Gastrocnemius medialis (tissue), 4 donors: ENCODE measurements around the gene RAB4B. TPM values are rescaled to one million over a fixed set of nuclear protein-coding genes. Genes with fewer than 3 reads are reported as not detected.
"Not testable (repeated sequence)": the region's sequence is repeated elsewhere in the genome, so short reads cannot be mapped to it uniquely, and the experiment has no call there.

Source experiments
- ATAC-seq, 2 donors: fragments of 150-250 bp; one replicate each; pipeline ENCODE4 v1.9.1; 2016
- DNase-seq, 2 donors: peaks; one replicate each; pipeline ENCODE4 v3.0.0-alpha.2; 2019
- H3K27ac ChIP-seq, 4 donors: fragments of 200-600 bp; sonication (generic); 1 replicate in 1 of 4; 2 replicates in 3 of 4; pipeline ENCODE4 v1.5.1; 2016 to 2018; ENCODE audit warnings: mild to moderate bottlenecking in 2 of 4, moderate library complexity in 1 of 4
- H3K27me3 ChIP-seq, 3 donors: fragments of 200-600 bp; sonication (generic) in 2 of 3; 1 replicate in 1 of 3; 2 replicates in 2 of 3; pipeline versions ENCODE4 v1.5.1 to v1.6.0; 2016 to 2019; ENCODE audit warnings: mild to moderate bottlenecking in 1 of 3, moderate library complexity in 1 of 3
- H3K36me3 ChIP-seq, 2 donors: fragments of 200-600 bp; sonication (generic) in 1 of 2; one replicate each; pipeline ENCODE4 v1.5.1; 2017 to 2018
- H3K4me1 ChIP-seq, 2 donors: fragments of 200-600 bp; sonication (generic) in 1 of 2; one replicate each; pipeline ENCODE4 v1.5.1; 2016 to 2017; ENCODE audit warnings: mild to moderate bottlenecking in 2 of 2
- H3K4me3 ChIP-seq, 4 donors: fragments of 200-600 bp; sonication (generic) in 3 of 4; 1 replicate in 1 of 4; 2 replicates in 3 of 4; pipeline ENCODE4 v1.5.1; 2016 to 2019; ENCODE audit warnings: mild to moderate bottlenecking in 2 of 4
- H3K9me3 ChIP-seq, 3 donors: fragments of 200-600 bp; sonication (generic) in 2 of 3; 1 replicate in 1 of 3; 2 replicates in 2 of 3; pipeline ENCODE4 v1.5.1; 2016 to 2019
- POLR2A ChIP-seq, 2 donors: fragments of 450-650 bp; IDR thresholded peaks; one replicate each; pipeline ENCODE4 v1.6.1; 2017; ENCODE audit warnings: antibody characterized with exemption in 2 of 2, mild to moderate bottlenecking in 2 of 2, moderate library complexity in 2 of 2
- in situ Hi-C, 4 donors: fragments of 200-750 bp; cut with MboI; loops; one replicate each; pipeline versions ENCODE4 v1.15.0 to v1.8.0; 2017; ENCODE audit warnings: low sequenced_read_pairs in 4 of 4
- intact Hi-C: fragments of 100-400 bp; cut with DNase I; formaldehyde crosslinking; loops from one replicate; pipeline ENCODE4 v1.15.1; 2023; ENCODE audit warnings: low total_unique reads
- total RNA-seq, 4 donors: library from RNA; depleted of rRNA; stranded (reverse); fragments of >200 nt; gene quantifications; one replicate each; pipeline versions ENCODE4 v1.1.0 to v1.2.3, GENCODE V29; 2016
- TF ChIP-seq, protein P1 (sequence below), 5 experiments: fragments of 450-650 bp in 3 of 5; fragments of 200-600 bp in 2 of 5; sonication (generic) in 2 of 5; IDR thresholded peaks in 4 of 5; conservative IDR thresholded peaks in 1 of 5; 1 replicate in 4 of 5; 2 replicates in 1 of 5; pipeline ENCODE4 v1.5.1; 2016 to 2019; ENCODE audit warnings: antibody characterized with exemption in 5 of 5, mild to moderate bottlenecking in 3 of 5, moderate library complexity in 3 of 5

RAB4B gene
- total RNA-seq, 4 donors from 2014 or later = 14.9 to 27.2 (median 19.7) TPM

DNA sequence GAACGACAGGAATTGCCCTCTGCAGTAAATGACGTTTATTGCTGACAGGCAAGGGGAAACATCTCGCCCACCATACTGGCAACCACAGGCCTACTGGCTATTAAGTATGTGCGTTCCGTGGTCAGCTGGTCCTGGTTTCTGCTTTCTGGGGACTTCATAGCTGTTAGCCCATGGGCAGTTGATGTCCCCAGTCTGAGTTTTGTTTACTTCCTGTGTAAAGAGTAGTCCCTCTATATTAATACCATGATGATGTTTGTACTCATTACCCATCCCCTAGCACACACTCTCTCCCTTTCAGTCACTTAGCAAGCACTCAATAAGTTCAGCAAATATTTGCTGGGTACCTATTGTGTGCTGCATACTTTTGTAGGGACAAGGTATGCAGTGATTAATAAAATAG is 9.2 kb upstream of the RAB4B start:
- intact Hi-C loops = no loop called here
- in situ Hi-C loops = no loop called here
- H3K4me1 ChIP-seq = no peaks in the 10 kb centered on the region
- no peaks in the 10 kb centered on the region for H3K27me3 ChIP-seq
- H3K27ac ChIP-seq = no peak overlapping the region
- no peak overlapping the region for H3K4me3 ChIP-seq
- no peak for TF ChIP-seq POLR2A (IDR thresholded peaks at IDR 0.05)
- TF ChIP-seq, protein P1, sequence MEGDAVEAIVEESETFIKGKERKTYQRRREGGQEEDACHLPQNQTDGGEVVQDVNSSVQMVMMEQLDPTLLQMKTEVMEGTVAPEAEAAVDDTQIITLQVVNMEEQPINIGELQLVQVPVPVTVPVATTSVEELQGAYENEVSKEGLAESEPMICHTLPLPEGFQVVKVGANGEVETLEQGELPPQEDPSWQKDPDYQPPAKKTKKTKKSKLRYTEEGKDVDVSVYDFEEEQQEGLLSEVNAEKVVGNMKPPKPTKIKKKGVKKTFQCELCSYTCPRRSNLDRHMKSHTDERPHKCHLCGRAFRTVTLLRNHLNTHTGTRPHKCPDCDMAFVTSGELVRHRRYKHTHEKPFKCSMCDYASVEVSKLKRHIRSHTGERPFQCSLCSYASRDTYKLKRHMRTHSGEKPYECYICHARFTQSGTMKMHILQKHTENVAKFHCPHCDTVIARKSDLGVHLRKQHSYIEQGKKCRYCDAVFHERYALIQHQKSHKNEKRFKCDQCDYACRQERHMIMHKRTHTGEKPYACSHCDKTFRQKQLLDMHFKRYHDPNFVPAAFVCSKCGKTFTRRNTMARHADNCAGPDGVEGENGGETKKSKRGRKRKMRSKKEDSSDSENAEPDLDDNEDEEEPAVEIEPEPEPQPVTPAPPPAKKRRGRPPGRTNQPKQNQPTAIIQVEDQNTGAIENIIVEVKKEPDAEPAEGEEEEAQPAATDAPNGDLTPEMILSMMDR (IDR thresholded peaks at IDR 0.05 in 4 of 5, conservative IDR thresholded peaks at IDR 0.05 in 1 of 5) = no peak
- peaks cover 0 to 28% of the 10 kb centered on the region in 2 donors for H3K36me3 ChIP-seq
- ATAC-seq = no peak
- no peak for DNase-seq
- no peaks in the 10 kb centered on the region for H3K9me3 ChIP-seq

DNA sequence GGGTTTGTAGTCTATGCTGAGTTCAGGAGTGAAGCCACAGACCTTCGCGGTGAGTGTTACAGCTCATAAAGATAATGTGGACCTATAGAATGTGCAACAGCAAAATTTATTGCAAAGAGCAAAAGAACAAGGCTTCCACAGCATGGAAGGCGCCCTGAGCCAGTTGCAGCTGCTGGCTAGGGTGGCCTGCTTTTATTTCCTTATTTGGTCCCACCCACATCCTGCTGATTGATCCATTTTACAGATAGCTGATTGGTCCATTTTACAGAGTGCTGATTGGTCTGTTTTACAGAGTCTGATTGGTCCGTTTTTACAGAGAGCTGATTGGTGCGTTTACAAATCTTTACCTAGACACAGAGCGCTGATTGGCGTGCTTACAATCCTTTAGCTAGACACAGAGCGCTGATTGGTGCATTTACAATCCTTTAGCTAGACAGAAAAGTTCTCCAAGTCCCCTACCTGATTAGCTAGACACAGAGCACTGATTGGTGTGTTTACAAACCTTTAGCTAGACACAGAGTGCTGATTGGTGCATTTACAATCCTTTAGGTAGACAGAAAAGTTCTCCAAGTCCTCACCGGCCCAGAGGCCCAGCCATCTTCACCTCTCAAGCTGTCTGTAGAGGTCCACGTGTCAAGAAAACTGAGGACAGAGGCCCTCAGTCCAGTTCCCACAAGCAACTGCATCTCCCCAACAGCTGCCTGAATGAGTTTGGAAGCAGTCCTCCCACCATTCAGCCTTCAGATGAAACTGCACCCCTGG is 6.8 kb upstream of the RAB4B start:
- intact Hi-C loops, H3K36me3 ChIP-seq, H3K4me3 ChIP-seq, in situ Hi-C loops, H3K27ac ChIP-seq, H3K27me3 ChIP-seq, DNase-seq, ATAC-seq, H3K9me3 ChIP-seq, H3K4me1 ChIP-seq: not testable (repeated sequence)

DNA sequence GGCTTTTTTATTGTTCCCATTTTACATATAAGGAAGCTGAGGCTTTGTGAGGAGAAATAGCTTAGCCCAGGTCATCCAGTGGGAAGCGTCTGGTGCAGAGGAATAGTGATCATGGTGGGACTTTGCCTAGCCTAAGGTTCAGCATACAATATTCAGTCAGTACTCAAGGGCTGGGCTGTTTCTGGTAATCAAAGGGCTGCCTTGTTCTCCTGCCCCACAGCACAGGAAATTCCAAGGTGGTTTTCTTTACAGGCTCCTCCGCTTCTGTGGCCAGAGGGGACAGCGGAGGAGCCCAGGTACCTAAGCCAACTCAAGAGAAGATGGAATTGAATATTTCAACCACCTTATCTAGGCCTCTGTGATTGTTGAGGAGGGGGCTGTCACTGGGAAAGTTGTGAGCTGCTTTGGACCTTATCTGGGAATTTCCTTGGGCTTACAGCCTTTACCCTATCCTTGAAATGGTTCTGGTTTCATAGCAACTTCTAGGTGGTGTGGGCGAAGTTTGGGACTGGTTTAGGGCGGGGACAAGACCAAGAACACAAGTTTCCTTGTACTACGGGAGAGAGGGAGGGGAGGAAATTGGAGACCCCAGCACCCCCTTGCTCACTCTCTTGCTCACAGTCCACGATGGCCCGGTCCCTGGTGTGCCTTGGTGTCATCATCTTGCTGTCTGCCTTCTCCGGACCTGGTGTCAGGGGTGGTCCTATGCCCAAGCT is 3.0 kb upstream of the RAB4B start, which contains the start of gene MIA:
Gene MIA (plus strand): TSS at position 606 of the 716 bp plus-strand sequence. CDS start 22 bp downstream, at position 628.
- in situ Hi-C loops (no loop called here), intact Hi-C loops (no loop called here)
- Histone ChIP-seq H3K36me3 (no peaks in the 10 kb centered on the region), H3K9me3 (no peaks in the 10 kb centered on the region), H3K4me1 (peaks cover 7 to 14% of the 10 kb centered on the region in 2 donors), H3K27ac (no peak within 1 kb of the TSS), H3K27me3 (no peaks in the 10 kb centered on the region), H3K4me3 (no peak within 1 kb of the TSS)
- DNase-seq = no peak
- no peak for TF ChIP-seq POLR2A (IDR thresholded peaks at IDR 0.05)
- TF ChIP-seq, protein P1 (IDR thresholded peaks at IDR 0.05 in 4 of 5, conservative IDR thresholded peaks at IDR 0.05 in 1 of 5) = no peak
- ATAC-seq = no peak

DNA sequence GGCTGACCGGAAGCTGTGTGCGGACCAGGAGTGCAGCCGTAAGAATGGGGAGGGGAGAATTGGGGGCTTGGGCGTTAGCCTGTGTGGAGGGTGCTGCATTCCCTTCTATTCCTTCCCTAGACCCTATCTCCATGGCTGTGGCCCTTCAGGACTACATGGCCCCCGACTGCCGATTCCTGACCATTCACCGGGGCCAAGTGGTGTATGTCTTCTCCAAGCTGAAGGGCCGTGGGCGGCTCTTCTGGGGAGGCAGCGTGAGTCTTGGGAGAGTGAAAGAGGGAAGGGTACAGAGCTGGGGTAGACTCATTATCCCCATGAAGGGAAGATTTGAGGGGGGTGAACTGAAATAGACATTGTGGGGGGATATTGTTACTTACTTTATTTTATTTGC is 2.4 kb upstream of the RAB4B start:
- in situ Hi-C loops (no loop called here), intact Hi-C loops (no loop called here)
- ATAC-seq (no peak), DNase-seq (no peak)
- Histone ChIP-seq H3K36me3 (no peaks in the 10 kb centered on the region), H3K9me3 (no peaks in the 10 kb centered on the region), H3K27ac (no peak overlapping the region), H3K4me3 (no peak overlapping the region), H3K27me3 (no peaks in the 10 kb centered on the region), H3K4me1 (peaks cover 7 to 14% of the 10 kb centered on the region in 2 donors)
- TF ChIP-seq, protein P1 (IDR thresholded peaks at IDR 0.05 in 4 of 5, conservative IDR thresholded peaks at IDR 0.05 in 1 of 5) = no peak
- no peak for TF ChIP-seq POLR2A (IDR thresholded peaks at IDR 0.05)

DNA sequence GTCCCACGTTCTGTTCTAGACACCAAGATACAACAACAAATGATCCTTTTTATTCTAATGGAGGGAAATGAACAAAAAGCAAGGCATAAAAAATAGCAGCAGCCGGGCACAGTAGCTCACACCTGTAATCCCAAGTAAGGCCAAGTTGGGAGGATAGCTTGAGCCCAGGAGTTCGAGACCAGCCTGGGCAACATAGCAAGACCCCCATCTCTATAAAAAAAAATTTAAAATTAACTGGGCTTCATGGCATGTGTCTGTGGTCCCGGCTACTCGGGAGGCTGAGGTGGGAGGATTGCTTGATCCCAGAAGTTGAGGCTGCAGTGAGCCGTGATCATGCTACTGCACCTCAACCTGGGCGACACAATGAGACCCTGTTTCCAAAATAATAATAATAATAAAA is 1.7 kb upstream of the RAB4B start:
- Histone ChIP-seq H3K36me3 (no peaks in the 10 kb centered on the region), H3K4me1 (peaks cover 7 to 14% of the 10 kb centered on the region in 2 donors), H3K27ac (peak overlapping the region in 3 of 4 donors; percentile 93 to 99 (median 97)), H3K4me3 (no peak overlapping the region), H3K27me3 (no peaks in the 10 kb centered on the region), H3K9me3 (no peaks in the 10 kb centered on the region)
- ATAC-seq (no peak), DNase-seq (no peak)
- in situ Hi-C loops = no loop called here
- intact Hi-C loops = no loop called here
- TF ChIP-seq, protein P1 (IDR thresholded peaks at IDR 0.05 in 4 of 5, conservative IDR thresholded peaks at IDR 0.05 in 1 of 5) = no peak
- no peak for TF ChIP-seq POLR2A (IDR thresholded peaks at IDR 0.05)
